ENCODE measurements around the gene HIVEP3.

Gene HIVEP3

DNA sequence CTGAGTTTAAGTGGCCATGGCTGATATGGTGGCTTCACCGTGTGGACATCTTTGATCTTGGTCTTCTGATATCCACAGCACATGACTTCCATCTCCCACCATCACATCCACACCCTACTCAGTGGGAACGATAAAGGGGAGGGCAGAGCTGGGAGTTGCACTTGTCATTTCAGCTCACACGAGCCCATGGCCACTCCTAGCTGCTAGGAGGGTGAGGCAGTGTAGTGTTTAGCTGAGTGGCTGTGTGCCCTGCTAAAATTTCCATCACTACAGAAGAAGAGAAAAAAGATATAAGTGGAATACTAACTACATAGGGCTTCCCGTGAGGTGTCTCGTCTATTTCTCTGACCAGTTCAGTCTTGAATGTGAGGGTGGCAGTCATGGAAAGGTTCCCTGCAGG, 310.9 kb downstream of the HIVEP3 start:
- CTCF ChIA-PET = interaction anchor here (0.6 kb wide), 1 partner anchor 613 kb away, joined by 7 read pairs; no protein-coding TSS in a partner anchor
- no peaks in the 10 kb centered on the region for H3K4me1 ChIP-seq (ENCODE audit: control insufficient read depth, insufficient read depth, low read length)
- no peaks in the 10 kb centered on the region for H3K36me3 ChIP-seq (ENCODE audit: control insufficient read depth in 2 of 2, insufficient read depth in 1 of 2, low read length in 2 of 2)
- H3K9me3 ChIP-seq (ENCODE audit: control insufficient read depth, insufficient read depth, low read depth, low read length) = no peaks in the 10 kb centered on the region
- no peak overlapping the region for H3K4me3 ChIP-seq (ENCODE audit: low read depth, low read length)
- H3K27ac ChIP-seq (ENCODE audit: extremely low read depth, low read depth, low read length) = no peak overlapping the region
- POLR2A ChIA-PET = no interaction called here
- TF ChIP-seq ZNF664 (tag by site-specific recombination; IDR thresholded peaks at IDR 0.05) (no peak), ATF2 (tag by site-specific recombination; IDR thresholded peaks at IDR 0.05; ENCODE audit: low read depth) (no peak), ZNF394 (tag by site-specific recombination; IDR thresholded peaks at IDR 0.05; ENCODE audit: borderline replicate concordance) (no peak), ZNF202 (tag by site-specific recombination; IDR thresholded peaks at IDR 0.05; ENCODE audit: borderline replicate concordance) (no peak), ZNF248 (tag by site-specific recombination; IDR thresholded peaks at IDR 0.05) (no peak), HOXD13 (CRISPR knock-in tag; IDR thresholded peaks at IDR 0.05; ENCODE audit: borderline replicate concordance) (no peak), WT1 (tag by site-specific recombination; IDR thresholded peaks at IDR 0.05) (no peak), BCL11B (tag by site-specific recombination; IDR thresholded peaks at IDR 0.05; ENCODE audit: low read depth) (no peak), ZNF37A (tag by site-specific recombination; IDR thresholded peaks at IDR 0.05) (no peak), ZNF214 (tag by site-specific recombination; IDR thresholded peaks at IDR 0.05; ENCODE audit: borderline replicate concordance) (no peak), ZNF658 (tag by site-specific recombination; IDR thresholded peaks at IDR 0.05) (no peak), ZNF169 (tag by site-specific recombination; IDR thresholded peaks at IDR 0.05) (no peak), ZNF843 (tag by site-specific recombination; IDR thresholded peaks at IDR 0.05) (no peak), ZNF449 (tag by site-specific recombination; IDR thresholded peaks at IDR 0.05) (no peak), ZNF555 (tag by site-specific recombination; conservative IDR thresholded peaks at IDR 0.05) (no peak), ZXDB (tag by site-specific recombination; IDR thresholded peaks at IDR 0.05) (no peak), ZNF510 (tag by site-specific recombination; IDR thresholded peaks at IDR 0.05; ENCODE audit: insufficient replicate concordance) (no peak), ZSCAN23 (tag by site-specific recombination; IDR thresholded peaks at IDR 0.05) (no peak)
- TF ChIP-seq, protein P1, sequence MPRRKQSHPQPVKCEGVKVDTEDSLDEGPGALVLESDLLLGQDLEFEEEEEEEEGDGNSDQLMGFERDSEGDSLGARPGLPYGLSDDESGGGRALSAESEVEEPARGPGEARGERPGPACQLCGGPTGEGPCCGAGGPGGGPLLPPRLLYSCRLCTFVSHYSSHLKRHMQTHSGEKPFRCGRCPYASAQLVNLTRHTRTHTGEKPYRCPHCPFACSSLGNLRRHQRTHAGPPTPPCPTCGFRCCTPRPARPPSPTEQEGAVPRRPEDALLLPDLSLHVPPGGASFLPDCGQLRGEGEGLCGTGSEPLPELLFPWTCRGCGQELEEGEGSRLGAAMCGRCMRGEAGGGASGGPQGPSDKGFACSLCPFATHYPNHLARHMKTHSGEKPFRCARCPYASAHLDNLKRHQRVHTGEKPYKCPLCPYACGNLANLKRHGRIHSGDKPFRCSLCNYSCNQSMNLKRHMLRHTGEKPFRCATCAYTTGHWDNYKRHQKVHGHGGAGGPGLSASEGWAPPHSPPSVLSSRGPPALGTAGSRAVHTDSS (tag by site-specific recombination; IDR thresholded peaks at IDR 0.05) = no peak
- TF ChIP-seq, protein P2, sequence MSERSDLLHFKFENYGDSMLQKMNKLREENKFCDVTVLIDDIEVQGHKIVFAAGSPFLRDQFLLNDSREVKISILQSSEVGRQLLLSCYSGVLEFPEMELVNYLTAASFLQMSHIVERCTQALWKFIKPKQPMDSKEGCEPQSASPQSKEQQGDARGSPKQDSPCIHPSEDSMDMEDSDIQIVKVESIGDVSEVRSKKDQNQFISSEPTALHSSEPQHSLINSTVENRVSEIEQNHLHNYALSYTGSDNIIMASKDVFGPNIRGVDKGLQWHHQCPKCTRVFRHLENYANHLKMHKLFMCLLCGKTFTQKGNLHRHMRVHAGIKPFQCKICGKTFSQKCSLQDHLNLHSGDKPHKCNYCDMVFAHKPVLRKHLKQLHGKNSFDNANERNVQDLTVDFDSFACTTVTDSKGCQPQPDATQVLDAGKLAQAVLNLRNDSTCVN (tag by site-specific recombination; optimal IDR thresholded peaks at IDR 0.05) = no peak

DNA sequence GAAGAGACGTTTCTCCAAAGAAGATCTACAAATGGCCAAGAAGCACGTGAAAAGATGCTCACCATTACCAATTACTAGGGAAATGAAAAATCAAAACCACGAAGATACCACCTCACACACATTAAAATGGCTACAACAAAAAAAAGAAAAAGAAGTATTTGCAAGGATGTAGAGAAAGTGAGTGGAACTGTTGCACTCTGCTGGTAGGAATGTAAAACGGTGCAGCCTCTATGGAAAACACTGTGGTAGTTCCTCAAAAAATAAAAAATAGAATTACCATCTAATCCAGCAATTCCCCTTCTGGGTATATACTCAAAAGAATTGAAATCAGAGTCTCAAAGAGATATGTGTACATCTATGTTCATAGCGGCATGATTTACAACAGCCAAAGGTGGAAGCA, 318.8 kb downstream of the HIVEP3 start:
- ChIA-PET CTCF (interaction anchor here (0.8 to 0.9 kb wide), 2 partner anchors 20 to 22 kb away, joined by 5 read pairs; no protein-coding TSS in a partner anchor), POLR2A (no interaction called here)
- Histone ChIP-seq H3K27ac (ENCODE audit: extremely low read depth, low read depth, low read length) (no peak overlapping the region), H3K4me1 (ENCODE audit: control insufficient read depth, insufficient read depth, low read length) (no peaks in the 10 kb centered on the region), H3K4me3 (ENCODE audit: low read depth, low read length) (no peak overlapping the region), H3K36me3 (ENCODE audit: control insufficient read depth in 2 of 2, insufficient read depth in 1 of 2, low read length in 2 of 2) (no peaks in the 10 kb centered on the region), H3K9me3 (ENCODE audit: control insufficient read depth, insufficient read depth, low read depth, low read length) (no peaks in the 10 kb centered on the region)
- TF ChIP-seq ZNF140 (tag by site-specific recombination; IDR thresholded peaks at IDR 0.05) = 0 out of 2 replicates have a peak, but pooled peaks have one; percentile 13
- no peak for TF ChIP-seq FEZF1 (tag by site-specific recombination; IDR thresholded peaks at IDR 0.05)

Measured in HEK293 (cell line).